NCI-H526 (cell line): Measurements from ENCODE around the gene SFRP4.
A peak's percentile ranks its signal among the peaks of the same experiment; 100 is the strongest.
"Not testable (repeated sequence)": the region's sequence is repeated elsewhere in the genome, so short reads cannot be mapped to it uniquely, and the experiment has no call there.

Experiments
- DNase-seq, 2 experiments: peaks; one replicate each; lab custom pipeline; 2025; lab: John Stamatoyannopoulos, UW

The SFRP4 gene

GRCh38 chr7:37916673-37917660, at the start of gene SFRP4:
Gene SFRP4 (minus strand): TSS chr7:37916817. CDS start chr7:37916537, 280 bp downstream.
- DNase-seq = peak; percentile 54 to 84

- no peak for DNase-seq
Observed at GRCh38 chr7:37964196-37964595, 47.6 kb upstream of the SFRP4 start.

GRCh38 chr7:37961251-37961650, 44.6 kb upstream of the SFRP4 start:
- DNase-seq = no peak

- DNase-seq = no peak
Observed at GRCh38 chr7:37960483-37960882, 43.9 kb upstream of the SFRP4 start.

GRCh38 chr7:37957221-37957970, 40.8 kb upstream of the SFRP4 start:
- no peak for DNase-seq

- DNase-seq = no peak
Observed at GRCh38 chr7:37956791-37957190, 40.2 kb upstream of the SFRP4 start.

- DNase-seq = not testable (repeated sequence)
Observed at GRCh38 chr7:37954217-37954616, 37.6 kb upstream of the SFRP4 start.

- no peak for DNase-seq
Observed at GRCh38 chr7:37952240-37952639, 35.6 kb upstream of the SFRP4 start.

GRCh38 chr7:37947941-37948210, 31.3 kb upstream of the SFRP4 start:
- DNase-seq = no peak

GRCh38 chr7:37947138-37947940, 30.7 kb upstream of the SFRP4 start:
- DNase-seq = no peak

GRCh38 chr7:37945336-37945735, 28.7 kb upstream of the SFRP4 start:
- no peak for DNase-seq

GRCh38 chr7:37944737-37945054, 28.1 kb upstream of the SFRP4 start:
- DNase-seq = no peak

- DNase-seq = peak; percentile 74 to 78
Observed at GRCh38 chr7:37943905-37944736, 27.5 kb upstream of the SFRP4 start.

- peak; percentile 29 to 74 for DNase-seq
Observed at GRCh38 chr7:37942934-37943610, 26.5 kb upstream of the SFRP4 start.

GRCh38 chr7:37933018-37933566, 16.5 kb upstream of the SFRP4 start:
- no peak for DNase-seq

- no peak for DNase-seq
Observed at GRCh38 chr7:37932543-37932942, 15.9 kb upstream of the SFRP4 start.

GRCh38 chr7:37930226-37930948, 13.8 kb upstream of the SFRP4 start:
- DNase-seq = no peak

GRCh38 chr7:37928878-37929277, 12.3 kb upstream of the SFRP4 start:
- DNase-seq = no peak

GRCh38 chr7:37927773-37928444, 11.3 kb upstream of the SFRP4 start:
- no peak for DNase-seq
